ENCODE data around the gene MYH15.

- TF ChIP-seq, protein P1, sequence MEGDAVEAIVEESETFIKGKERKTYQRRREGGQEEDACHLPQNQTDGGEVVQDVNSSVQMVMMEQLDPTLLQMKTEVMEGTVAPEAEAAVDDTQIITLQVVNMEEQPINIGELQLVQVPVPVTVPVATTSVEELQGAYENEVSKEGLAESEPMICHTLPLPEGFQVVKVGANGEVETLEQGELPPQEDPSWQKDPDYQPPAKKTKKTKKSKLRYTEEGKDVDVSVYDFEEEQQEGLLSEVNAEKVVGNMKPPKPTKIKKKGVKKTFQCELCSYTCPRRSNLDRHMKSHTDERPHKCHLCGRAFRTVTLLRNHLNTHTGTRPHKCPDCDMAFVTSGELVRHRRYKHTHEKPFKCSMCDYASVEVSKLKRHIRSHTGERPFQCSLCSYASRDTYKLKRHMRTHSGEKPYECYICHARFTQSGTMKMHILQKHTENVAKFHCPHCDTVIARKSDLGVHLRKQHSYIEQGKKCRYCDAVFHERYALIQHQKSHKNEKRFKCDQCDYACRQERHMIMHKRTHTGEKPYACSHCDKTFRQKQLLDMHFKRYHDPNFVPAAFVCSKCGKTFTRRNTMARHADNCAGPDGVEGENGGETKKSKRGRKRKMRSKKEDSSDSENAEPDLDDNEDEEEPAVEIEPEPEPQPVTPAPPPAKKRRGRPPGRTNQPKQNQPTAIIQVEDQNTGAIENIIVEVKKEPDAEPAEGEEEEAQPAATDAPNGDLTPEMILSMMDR (IDR thresholded peaks at IDR 0.05), result no peak
- TF ChIP-seq POLR2A (IDR thresholded peaks at IDR 0.05), result no peak
Measured at GRCh38 chr3:108462899-108463298, 47.5 kb downstream of the MYH15 start.

Measured in thyroid gland (tissue), 4 donors.